Upper lobe of left lung (tissue), 4 donors: Measurements from ENCODE around the gene NDUFV3.

ENCODE experiments used
- CTCF ChIP-seq, 6 experiments: fragments of 450-650 bp in 4 of 6; fragments of 200-600 bp in 2 of 6; sonication (generic) in 2 of 6; IDR thresholded peaks; one replicate each; pipeline ENCODE4 v1.5.1; 2016 to 2019; ENCODE audit warnings: antibody characterized with exemption in 6 of 6
- EP300 ChIP-seq, 4 donors: sonication (generic); formaldehyde crosslinking; IDR thresholded peaks; one replicate each; pipeline ENCODE4 v1.5.1; 2017; ENCODE audit warnings: antibody characterized with exemption in 4 of 4, control low read depth in 2 of 4
- POLR2A ChIP-seq, 4 donors: fragments of 450-650 bp; IDR thresholded peaks; one replicate each; pipeline ENCODE4 v1.5.1; 2016 to 2017; ENCODE audit warnings: antibody characterized with exemption in 4 of 4, mild to moderate bottlenecking in 2 of 4
- POLR2AphosphoS5 ChIP-seq, 2 donors: sonication (generic); formaldehyde crosslinking; IDR thresholded peaks; one replicate each; pipeline ENCODE4 v1.5.1; 2017; ENCODE audit warnings: antibody characterized with exemption in 2 of 2

- TF ChIP-seq CTCF (IDR thresholded peaks at IDR 0.05) (no peak), POLR2A (IDR thresholded peaks at IDR 0.05) (no peak), POLR2AphosphoS5 (IDR thresholded peaks at IDR 0.05) (no peak), EP300 (IDR thresholded peaks at IDR 0.05) (no peak)
These were observed 33.9 kb upstream of the NDUFV3 start for GRCh38 chr21:42858957-42859890.
